ENCODE data around the gene GRIA3.

GRCh38 chrX:123153846-123154335, 30.2 kb upstream of the GRIA3 start:
- TF ChIP-seq, protein P1, sequence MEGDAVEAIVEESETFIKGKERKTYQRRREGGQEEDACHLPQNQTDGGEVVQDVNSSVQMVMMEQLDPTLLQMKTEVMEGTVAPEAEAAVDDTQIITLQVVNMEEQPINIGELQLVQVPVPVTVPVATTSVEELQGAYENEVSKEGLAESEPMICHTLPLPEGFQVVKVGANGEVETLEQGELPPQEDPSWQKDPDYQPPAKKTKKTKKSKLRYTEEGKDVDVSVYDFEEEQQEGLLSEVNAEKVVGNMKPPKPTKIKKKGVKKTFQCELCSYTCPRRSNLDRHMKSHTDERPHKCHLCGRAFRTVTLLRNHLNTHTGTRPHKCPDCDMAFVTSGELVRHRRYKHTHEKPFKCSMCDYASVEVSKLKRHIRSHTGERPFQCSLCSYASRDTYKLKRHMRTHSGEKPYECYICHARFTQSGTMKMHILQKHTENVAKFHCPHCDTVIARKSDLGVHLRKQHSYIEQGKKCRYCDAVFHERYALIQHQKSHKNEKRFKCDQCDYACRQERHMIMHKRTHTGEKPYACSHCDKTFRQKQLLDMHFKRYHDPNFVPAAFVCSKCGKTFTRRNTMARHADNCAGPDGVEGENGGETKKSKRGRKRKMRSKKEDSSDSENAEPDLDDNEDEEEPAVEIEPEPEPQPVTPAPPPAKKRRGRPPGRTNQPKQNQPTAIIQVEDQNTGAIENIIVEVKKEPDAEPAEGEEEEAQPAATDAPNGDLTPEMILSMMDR (IDR thresholded peaks at IDR 0.05; ENCODE audit: low read depth, low read length): no peak
- no peak for TF ChIP-seq MAX (IDR thresholded peaks at IDR 0.05; ENCODE audit: low read depth, low read length)
- TF ChIP-seq POLR2A (IDR thresholded peaks at IDR 0.05; ENCODE audit: extremely low read depth, insufficient read length): no peak
- no peak for TF ChIP-seq MYC (IDR thresholded peaks at IDR 0.05; ENCODE audit: low read depth, low read length)

Measured in NB4 (cell line).